Activated T-helper 2 cell treated with anti-CD3 and anti-CD28 coated beads, Interferon-gamma antibody, Interleukin-2, Interleukin-4, amounts not matched to agents 10 μg/mL and 5 μg/mL and 100 μg/mL, durations not matched to agents 14 hours and 24 hours and 36 hours (primary cell): ENCODE results near the gene MATK. TPM values are rescaled to one million over a fixed set of nuclear protein-coding genes. Genes with fewer than 3 reads are reported as not detected.
A peak's percentile ranks its signal among the peaks of the same experiment; 100 is the strongest.

Experiments used
- DNase-seq: peaks from one replicate; pipeline ENCODE4 v3.0.0; 2021; ENCODE audit warnings: low spot score
- H3K27ac Mint-ChIP-seq: one replicate; pipeline ENCODE4 v1.8.0; 2021; ENCODE audit warnings: mixed read lengths
- H3K27me3 Mint-ChIP-seq: one replicate; pipeline ENCODE4 v1.8.0; 2021; ENCODE audit warnings: low read depth, mixed read lengths
- H3K36me3 Mint-ChIP-seq: one replicate; pipeline ENCODE4 v1.8.0; 2021; ENCODE audit warnings: low read depth, mixed read lengths
- H3K4me1 Mint-ChIP-seq: one replicate; pipeline ENCODE4 v1.8.0; 2021; ENCODE audit warnings: low read depth, mixed read lengths
- H3K4me3 Mint-ChIP-seq: one replicate; pipeline ENCODE4 v1.8.0; 2021; ENCODE audit warnings: low read depth, mild to moderate bottlenecking, moderate library complexity, mixed read lengths
- H3K9me3 Mint-ChIP-seq: one replicate; pipeline ENCODE4 v1.8.0; 2021; ENCODE audit warnings: mixed read lengths
- intact Hi-C: fragments of 100-400 bp; cut with micrococcal nuclease; formaldehyde crosslinking; loops from one replicate; pipeline ENCODE4 v1.15.1; 2023
- total RNA-seq: library from RNA; stranded (reverse); gene quantifications from 2 replicates; pipeline ENCODE4 v1.2.3, GENCODE V29; 2022

MATK gene
- total RNA-seq, 1 donor from 2014 or later = 25.4 TPM

- H3K9me3 Mint-ChIP-seq = peaks cover 3% of the 10 kb centered on the region
- DNase-seq = no peak
- no peak overlapping the region for H3K4me3 Mint-ChIP-seq
- no peak overlapping the region for H3K27ac Mint-ChIP-seq
- no peaks in the 10 kb centered on the region for H3K27me3 Mint-ChIP-seq
- H3K4me1 Mint-ChIP-seq = peaks cover 29% of the 10 kb centered on the region
- intact Hi-C loops = no loop called here
- no peaks in the 10 kb centered on the region for H3K36me3 Mint-ChIP-seq
Observed at GRCh38 chr19:3809881-3810707, 23.9 kb upstream of the MATK start.

DNA sequence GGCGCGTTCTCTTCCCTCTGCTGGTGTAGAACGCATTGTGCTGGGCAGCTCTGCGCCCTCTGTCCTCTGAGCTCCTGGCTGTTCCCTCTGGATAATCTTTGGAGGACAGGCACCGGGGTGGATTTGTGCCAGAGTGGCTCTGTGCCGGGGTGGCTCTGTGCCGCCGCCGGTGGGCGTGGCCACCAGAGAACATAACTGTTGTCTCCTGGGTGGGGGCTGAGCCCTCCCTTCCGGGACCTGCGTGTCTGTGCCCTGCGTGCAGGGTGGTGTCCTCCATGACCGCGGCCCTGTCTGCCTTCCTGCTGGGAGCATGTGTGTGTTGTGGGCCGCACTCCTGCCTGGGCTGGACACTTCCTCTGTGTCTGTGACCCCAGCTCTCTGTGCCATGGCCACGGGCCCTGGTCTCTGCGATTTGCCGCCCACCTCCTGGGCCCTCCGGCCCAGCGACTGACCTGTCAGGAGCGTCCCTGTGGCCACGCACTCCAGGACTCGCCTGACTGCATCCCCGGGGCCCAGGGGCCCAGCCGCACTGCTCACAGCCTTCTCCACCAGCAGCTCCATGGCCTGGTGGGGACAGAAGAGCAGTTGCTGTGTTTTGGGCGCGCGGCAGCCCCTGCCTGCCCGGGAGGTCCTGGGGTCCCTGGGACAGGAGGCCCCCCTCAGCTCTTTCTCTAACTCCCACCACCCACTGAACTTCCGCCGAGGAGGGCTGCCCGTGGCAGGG, 22.4 kb upstream of the MATK start:
- Mint-ChIP-seq H3K9me3 (peaks cover 3% of the 10 kb centered on the region), H3K36me3 (no peaks in the 10 kb centered on the region), H3K4me3 (no peak overlapping the region), H3K4me1 (peaks cover 19% of the 10 kb centered on the region), H3K27ac (no peak overlapping the region), H3K27me3 (no peaks in the 10 kb centered on the region)
- intact Hi-C loops = no loop called here
- no peak for DNase-seq

GRCh38 chr19:3807574-3808354, 21.6 kb upstream of the MATK start:
- Mint-ChIP-seq H3K36me3 (no peaks in the 10 kb centered on the region), H3K4me3 (no peak overlapping the region), H3K4me1 (peaks cover 13% of the 10 kb centered on the region), H3K27ac (no peak overlapping the region), H3K9me3 (peaks cover 3% of the 10 kb centered on the region), H3K27me3 (no peaks in the 10 kb centered on the region)
- intact Hi-C loops = no loop called here
- no peak for DNase-seq

- Mint-ChIP-seq H3K4me3 (no peak overlapping the region), H3K9me3 (no peaks in the 10 kb centered on the region), H3K36me3 (no peaks in the 10 kb centered on the region), H3K27me3 (peaks cover 2% of the 10 kb centered on the region), H3K27ac (no peak overlapping the region), H3K4me1 (peaks cover 8% of the 10 kb centered on the region)
- intact Hi-C loops = no loop called here
- no peak for DNase-seq
Observed at GRCh38 chr19:3807131-3807480, 20.9 kb upstream of the MATK start.

GRCh38 chr19:3805859-3806258, 19.7 kb upstream of the MATK start:
- H3K36me3 Mint-ChIP-seq = no peaks in the 10 kb centered on the region
- H3K27ac Mint-ChIP-seq = no peak overlapping the region
- H3K4me1 Mint-ChIP-seq = peaks cover 13% of the 10 kb centered on the region
- H3K9me3 Mint-ChIP-seq = no peaks in the 10 kb centered on the region
- intact Hi-C loops = no loop called here
- no peak overlapping the region for H3K4me3 Mint-ChIP-seq
- peaks cover 2% of the 10 kb centered on the region for H3K27me3 Mint-ChIP-seq
- no peak for DNase-seq

GRCh38 chr19:3804429-3804828, 18.2 kb upstream of the MATK start:
- no peak overlapping the region for H3K27ac Mint-ChIP-seq
- intact Hi-C loops = no loop called here
- DNase-seq = no peak
- H3K4me1 Mint-ChIP-seq = peaks cover 14% of the 10 kb centered on the region
- H3K36me3 Mint-ChIP-seq = no peaks in the 10 kb centered on the region
- H3K4me3 Mint-ChIP-seq = no peak overlapping the region
- no peaks in the 10 kb centered on the region for H3K9me3 Mint-ChIP-seq
- H3K27me3 Mint-ChIP-seq = peaks cover 4% of the 10 kb centered on the region

- Mint-ChIP-seq H3K9me3 (no peaks in the 10 kb centered on the region), H3K27ac (no peak overlapping the region), H3K36me3 (no peaks in the 10 kb centered on the region), H3K4me3 (no peak overlapping the region), H3K27me3 (peaks cover 7% of the 10 kb centered on the region), H3K4me1 (peaks cover 18% of the 10 kb centered on the region)
- intact Hi-C loops = no loop called here
- DNase-seq = no peak
Observed at GRCh38 chr19:3803986-3804385, 17.8 kb upstream of the MATK start.

DNA sequence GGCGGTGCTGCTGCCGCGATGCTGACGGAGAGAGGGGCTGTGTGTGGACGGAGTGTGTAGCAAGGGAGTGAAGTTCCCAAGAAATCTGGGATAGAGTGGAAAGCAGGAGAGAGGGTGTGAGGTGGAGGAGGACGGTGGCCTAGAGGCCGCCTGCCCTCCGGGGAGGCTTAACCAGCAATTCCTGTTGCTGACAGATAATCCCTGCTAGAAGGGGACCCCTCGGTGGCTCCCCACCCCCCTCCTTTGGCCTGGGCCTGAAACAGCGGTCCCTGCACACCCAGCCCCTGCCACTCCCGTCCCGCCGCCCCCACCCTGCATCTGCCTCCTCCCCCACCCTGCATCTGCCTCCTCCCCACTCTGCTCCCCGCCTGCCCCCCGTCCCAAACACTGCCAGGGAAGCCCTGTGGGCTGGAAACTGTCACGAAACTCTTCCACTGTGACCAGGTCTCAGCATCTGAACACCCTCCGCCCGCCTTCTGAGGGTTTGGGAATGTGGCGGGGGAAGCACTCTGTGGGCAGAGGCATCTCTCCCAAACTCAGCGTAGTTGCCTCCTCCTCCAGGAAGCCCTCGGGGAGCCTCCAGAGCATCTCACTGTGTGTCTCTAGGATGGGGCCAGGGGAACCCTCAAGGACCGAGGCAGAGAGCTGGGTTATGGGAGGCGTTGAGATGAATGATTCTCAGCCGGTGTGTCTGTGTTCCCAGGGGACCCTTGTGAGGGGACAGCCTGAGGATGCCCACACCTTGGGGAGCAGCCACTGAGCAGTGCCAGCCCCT, 17.1 kb upstream of the MATK start:
- H3K4me1 Mint-ChIP-seq = peaks cover 19% of the 10 kb centered on the region
- intact Hi-C loops = no loop called here
- peaks cover 7% of the 10 kb centered on the region for H3K27me3 Mint-ChIP-seq
- no peak overlapping the region for H3K27ac Mint-ChIP-seq
- no peak overlapping the region for H3K4me3 Mint-ChIP-seq
- H3K9me3 Mint-ChIP-seq = no peaks in the 10 kb centered on the region
- DNase-seq = no peak
- H3K36me3 Mint-ChIP-seq = no peaks in the 10 kb centered on the region

DNA sequence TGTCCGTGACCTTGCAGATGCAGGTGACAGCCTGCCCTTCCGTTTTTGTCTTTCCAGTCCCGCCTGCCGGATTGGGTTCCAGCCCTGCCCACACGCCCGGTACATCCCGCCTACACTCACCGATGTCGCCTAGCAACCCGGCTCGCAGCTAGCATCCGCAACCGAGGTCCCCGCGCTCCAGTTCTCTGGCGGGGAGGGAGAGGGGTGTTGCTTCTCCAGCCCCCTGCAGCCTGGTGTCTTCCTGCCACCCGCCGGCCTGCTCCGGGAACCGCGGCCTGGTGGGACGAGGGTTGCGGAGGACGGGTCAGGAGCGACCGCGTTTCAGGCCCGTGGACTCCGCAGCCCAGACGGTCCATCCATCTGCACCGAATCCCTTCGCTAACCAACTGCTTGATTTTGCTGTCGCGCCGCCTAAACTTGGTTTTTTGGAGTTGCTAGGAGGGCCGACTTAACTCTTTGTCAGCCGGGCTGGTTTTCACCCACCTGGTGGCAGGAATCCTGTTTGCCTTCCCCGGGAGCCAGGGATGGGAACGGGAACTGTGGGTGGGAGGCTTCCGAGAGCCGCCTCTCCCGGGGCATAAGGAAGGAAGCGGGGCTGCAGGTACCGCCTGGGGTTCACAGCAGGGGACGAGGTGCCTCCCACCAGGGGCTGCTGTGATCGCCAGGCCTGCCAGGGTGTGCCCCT, 15.4 kb upstream of the MATK start:
- H3K27me3 Mint-ChIP-seq = peaks cover 10% of the 10 kb centered on the region
- H3K27ac Mint-ChIP-seq = no peak overlapping the region
- DNase-seq = peak; percentile 64
- peaks cover 5% of the 10 kb centered on the region for H3K9me3 Mint-ChIP-seq
- peaks cover 20% of the 10 kb centered on the region for H3K4me1 Mint-ChIP-seq
- H3K4me3 Mint-ChIP-seq = peak overlapping the region; percentile 42
- intact Hi-C loops = no loop called here
- peaks cover 8% of the 10 kb centered on the region for H3K36me3 Mint-ChIP-seq

DNA sequence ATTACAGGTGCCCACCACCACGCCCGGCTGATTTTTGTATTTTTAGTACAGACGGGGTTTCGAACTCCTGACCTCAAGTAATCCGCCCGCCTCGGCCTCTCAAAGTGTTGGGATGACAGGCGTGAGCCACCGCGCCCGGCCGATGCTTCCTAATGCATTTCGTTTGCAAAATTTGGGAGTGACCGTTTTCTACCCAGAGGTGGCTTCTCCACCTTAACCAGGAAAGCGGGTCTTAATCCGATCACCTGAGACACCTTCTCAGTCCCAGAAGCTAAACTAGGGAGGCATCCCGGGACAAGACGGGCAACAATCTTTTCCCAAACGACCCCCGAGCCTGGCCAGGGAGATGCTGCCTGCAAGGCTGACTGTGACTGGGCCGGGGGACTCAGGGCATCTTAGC, 14.8 kb upstream of the MATK start:
- Mint-ChIP-seq H3K4me1 (peaks cover 19% of the 10 kb centered on the region), H3K27me3 (peaks cover 11% of the 10 kb centered on the region), H3K4me3 (peak overlapping the region; percentile 42), H3K27ac (no peak overlapping the region), H3K9me3 (peaks cover 10% of the 10 kb centered on the region), H3K36me3 (peaks cover 11% of the 10 kb centered on the region)
- intact Hi-C loops = no loop called here
- DNase-seq = no peak

GRCh38 chr19:3798137-3798536, 12.0 kb upstream of the MATK start:
- Mint-ChIP-seq H3K4me1 (peaks cover 18% of the 10 kb centered on the region), H3K27me3 (peaks cover 11% of the 10 kb centered on the region), H3K36me3 (peaks cover 11% of the 10 kb centered on the region), H3K4me3 (peak overlapping the region; percentile 5), H3K9me3 (peaks cover 10% of the 10 kb centered on the region), H3K27ac (peak overlapping the region; percentile 28)
- DNase-seq = no peak
- intact Hi-C loops = loop anchor here (1.0 kb wide), 1 partner anchor 14 kb away; no protein-coding TSS in a partner anchor

GRCh38 chr19:3796358-3796757, 10.2 kb upstream of the MATK start:
- Mint-ChIP-seq H3K27ac (no peak overlapping the region), H3K4me1 (peaks cover 16% of the 10 kb centered on the region), H3K36me3 (peaks cover 11% of the 10 kb centered on the region), H3K9me3 (peaks cover 10% of the 10 kb centered on the region), H3K27me3 (peaks cover 9% of the 10 kb centered on the region), H3K4me3 (no peak overlapping the region)
- intact Hi-C loops = no loop called here
- no peak for DNase-seq
